Duodenal mucosa (tissue), 2 donors: ENCODE data around the gene EMILIN2.
"Not testable (repeated sequence)": the region's sequence is repeated elsewhere in the genome, so short reads cannot be mapped to it uniquely, and the experiment has no call there.

Experiments used
- H3K27ac ChIP-seq: one replicate; pipeline ENCODE4 v1.7.0; 2013; ENCODE audit warnings: low read depth, low read length
- H3K27me3 ChIP-seq, 2 donors: one replicate each; pipeline ENCODE4 v1.7.0; 2013; ENCODE audit warnings: low read length in 2 of 2, control low read depth in 1 of 2; ENCODE audit not compliant: insufficient read depth in 2 of 2, control insufficient read depth in 1 of 2
- H3K36me3 ChIP-seq, 2 donors: one replicate each; pipeline ENCODE4 v1.7.0; 2013; ENCODE audit warnings: low read length in 2 of 2, control low read depth in 1 of 2; ENCODE audit not compliant: insufficient read depth in 2 of 2, control insufficient read depth in 1 of 2
- H3K4me1 ChIP-seq, 2 donors: one replicate each; pipeline ENCODE4 v1.7.0; 2013; ENCODE audit warnings: low read length in 2 of 2, control low read depth in 1 of 2; ENCODE audit not compliant: insufficient read depth in 2 of 2, control insufficient read depth in 1 of 2
- H3K4me3 ChIP-seq, 2 donors: one replicate each; pipeline ENCODE4 v1.7.0; 2013; ENCODE audit warnings: low read length in 2 of 2, low read depth in 1 of 2
- H3K9ac ChIP-seq, 2 donors: one replicate each; pipeline ENCODE4 v1.7.0; 2013; ENCODE audit warnings: low read length in 2 of 2, low read depth in 1 of 2
- H3K9me3 ChIP-seq, 2 donors: one replicate each; pipeline ENCODE4 v1.7.0; 2013; ENCODE audit warnings: low read length in 2 of 2, control low read depth in 1 of 2; ENCODE audit not compliant: control insufficient read depth in 1 of 2

The EMILIN2 gene

DNA sequence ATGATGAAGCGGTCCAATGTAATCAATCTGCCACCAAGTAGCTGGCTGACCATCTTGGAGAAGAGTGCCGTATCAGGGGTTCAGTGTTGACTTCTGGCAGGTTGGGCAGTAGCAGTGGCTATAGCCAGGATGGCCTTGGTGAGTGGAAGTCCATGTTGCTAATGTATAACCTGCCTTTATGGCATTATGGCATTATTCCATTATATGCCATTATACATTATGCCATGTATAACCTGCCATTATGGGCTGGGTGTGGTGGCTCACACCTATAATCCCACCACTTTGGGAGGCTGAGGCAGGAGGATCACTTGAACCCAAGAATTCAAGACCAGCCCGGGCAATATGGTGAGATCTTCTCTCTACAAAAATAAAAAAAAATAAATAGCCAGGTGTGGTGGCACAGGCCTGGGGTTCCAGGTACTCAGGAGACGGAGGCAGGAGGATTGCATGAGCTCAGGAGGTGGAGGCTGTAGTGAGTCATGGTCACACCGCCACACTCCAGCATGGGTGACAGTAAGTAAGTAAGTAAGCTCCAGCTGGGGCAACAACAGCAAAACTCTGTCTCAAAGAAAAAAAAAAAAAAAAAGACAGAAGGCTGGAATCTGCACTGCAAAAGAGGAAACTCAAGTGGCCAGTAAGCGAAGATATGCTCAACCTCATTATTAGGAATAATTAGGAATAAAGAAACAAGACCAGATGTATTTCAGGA, 24.4 kb upstream of the EMILIN2 start:
- H3K9ac ChIP-seq, result no peak overlapping the region

DNA sequence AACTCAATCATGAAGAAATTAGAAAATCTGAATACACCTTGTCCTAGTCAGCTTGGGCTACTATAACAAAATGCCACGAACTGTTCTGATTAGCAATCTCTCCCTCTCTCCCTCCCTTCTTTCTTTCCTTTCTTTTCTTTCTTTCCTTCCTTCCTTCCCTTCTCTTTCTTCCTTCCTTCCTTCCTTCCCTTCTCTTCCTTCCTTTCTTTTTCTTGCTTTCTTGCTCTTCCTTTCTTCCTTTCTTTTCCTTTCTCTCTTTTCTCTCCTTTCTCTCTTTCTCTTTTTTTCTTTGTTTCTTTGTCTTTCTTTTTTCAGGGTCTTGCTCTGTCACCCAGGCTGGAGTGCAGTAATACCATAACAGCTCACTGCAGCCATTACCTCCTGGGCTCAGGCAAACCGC, 23.6 kb upstream of the EMILIN2 start:
- no peaks in the 10 kb centered on the region for H3K36me3 ChIP-seq
- no peaks in the 10 kb centered on the region for H3K9me3 ChIP-seq
- no peak overlapping the region for H3K27ac ChIP-seq
- no peaks in the 10 kb centered on the region for H3K27me3 ChIP-seq
- H3K9ac ChIP-seq, result no peak overlapping the region
- H3K4me1 ChIP-seq, result no peaks in the 10 kb centered on the region
- no peak overlapping the region for H3K4me3 ChIP-seq

More for the DNA sequence above, 24.4 kb upstream of the EMILIN2 start:
- Histone ChIP-seq H3K9me3 (no peaks in the 10 kb centered on the region), H3K4me3 (no peak overlapping the region), H3K36me3 (no peaks in the 10 kb centered on the region), H3K27me3 (no peaks in the 10 kb centered on the region), H3K4me1 (no peaks in the 10 kb centered on the region), H3K27ac (no peak overlapping the region)

- no peaks in the 10 kb centered on the region for H3K36me3 ChIP-seq
- H3K9ac ChIP-seq, result no peak overlapping the region
- no peaks in the 10 kb centered on the region for H3K9me3 ChIP-seq
- H3K4me3 ChIP-seq, result no peak overlapping the region
- H3K27me3 ChIP-seq, result no peaks in the 10 kb centered on the region
- no peaks in the 10 kb centered on the region for H3K4me1 ChIP-seq
- no peak overlapping the region for H3K27ac ChIP-seq
Observed at GRCh38 chr18:2823966-2824365, 22.8 kb upstream of the EMILIN2 start.

GRCh38 chr18:2824865-2825264, 21.9 kb upstream of the EMILIN2 start:
- Histone ChIP-seq H3K36me3 (no peaks in the 10 kb centered on the region), H3K4me3 (no peak overlapping the region), H3K27me3 (no peaks in the 10 kb centered on the region), H3K9me3 (no peaks in the 10 kb centered on the region), H3K27ac (no peak overlapping the region), H3K4me1 (no peaks in the 10 kb centered on the region), H3K9ac (no peak overlapping the region)

GRCh38 chr18:2825613-2826175, 21.1 kb upstream of the EMILIN2 start:
- no peak overlapping the region for H3K9ac ChIP-seq
- no peaks in the 10 kb centered on the region for H3K9me3 ChIP-seq
- H3K27ac ChIP-seq, result no peak overlapping the region
- H3K27me3 ChIP-seq, result no peaks in the 10 kb centered on the region
- H3K36me3 ChIP-seq, result no peaks in the 10 kb centered on the region
- H3K4me3 ChIP-seq, result no peak overlapping the region
- H3K4me1 ChIP-seq, result no peaks in the 10 kb centered on the region

GRCh38 chr18:2826581-2826980, 20.2 kb upstream of the EMILIN2 start:
- no peak overlapping the region for H3K9ac ChIP-seq
- H3K4me1 ChIP-seq, result no peaks in the 10 kb centered on the region
- H3K4me3 ChIP-seq, result no peak overlapping the region
- no peaks in the 10 kb centered on the region for H3K36me3 ChIP-seq
- no peak overlapping the region for H3K27ac ChIP-seq
- no peaks in the 10 kb centered on the region for H3K27me3 ChIP-seq
- no peaks in the 10 kb centered on the region for H3K9me3 ChIP-seq

- Histone ChIP-seq H3K4me3 (no peak overlapping the region), H3K9ac (no peak overlapping the region), H3K27me3 (no peaks in the 10 kb centered on the region), H3K9me3 (no peaks in the 10 kb centered on the region), H3K36me3 (no peaks in the 10 kb centered on the region), H3K4me1 (no peaks in the 10 kb centered on the region), H3K27ac (no peak overlapping the region)
Observed at GRCh38 chr18:2827061-2827460, 19.7 kb upstream of the EMILIN2 start.

GRCh38 chr18:2836118-2836517, 10.7 kb upstream of the EMILIN2 start:
- H3K9me3 ChIP-seq, H3K36me3 ChIP-seq, H3K9ac ChIP-seq, H3K4me1 ChIP-seq, H3K27me3 ChIP-seq, H3K4me3 ChIP-seq, H3K27ac ChIP-seq: not testable (repeated sequence)

GRCh38 chr18:2837290-2837689, 9.5 kb upstream of the EMILIN2 start:
- not testable (repeated sequence) for H3K27me3 ChIP-seq, H3K4me1 ChIP-seq, H3K4me3 ChIP-seq, H3K27ac ChIP-seq, H3K36me3 ChIP-seq, H3K9me3 ChIP-seq, H3K9ac ChIP-seq

DNA sequence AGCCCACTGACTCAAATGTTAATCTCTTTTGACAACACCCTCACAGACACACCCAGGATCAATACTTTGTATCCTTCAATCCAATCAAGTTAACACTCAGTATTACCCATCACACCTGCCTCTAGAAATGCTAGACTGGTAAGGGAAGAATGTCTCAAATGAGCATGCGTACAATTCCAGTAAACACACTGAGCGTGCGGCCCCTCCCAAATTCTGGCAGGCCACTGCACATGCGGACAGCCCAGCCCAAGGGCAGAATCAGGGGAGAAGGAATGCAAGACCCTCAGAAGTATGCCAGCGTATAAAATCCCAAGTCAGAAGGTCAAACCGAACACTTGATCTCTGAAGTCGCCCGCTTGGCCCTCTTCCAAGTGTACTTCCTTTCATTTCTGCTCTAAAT, 7.6 kb upstream of the EMILIN2 start:
- Histone ChIP-seq H3K27ac (no peak overlapping the region), H3K4me1 (no peaks in the 10 kb centered on the region), H3K27me3 (peaks cover 3 to 17% of the 10 kb centered on the region in 2 donors), H3K9ac (no peak overlapping the region), H3K9me3 (no peaks in the 10 kb centered on the region), H3K36me3 (no peaks in the 10 kb centered on the region), H3K4me3 (no peak overlapping the region)
